Gastrocnemius medialis (tissue), 4 donors: ENCODE data around the gene ZFHX3.

ENCODE experiments used
- POLR2A ChIP-seq, 2 donors: fragments of 450-650 bp; IDR thresholded peaks; one replicate each; pipeline ENCODE4 v1.6.1; 2017; ENCODE audit warnings: antibody characterized with exemption in 2 of 2, mild to moderate bottlenecking in 2 of 2, moderate library complexity in 2 of 2
- TF ChIP-seq, protein P1 (sequence below), 5 experiments: fragments of 450-650 bp in 3 of 5; fragments of 200-600 bp in 2 of 5; sonication (generic) in 2 of 5; IDR thresholded peaks in 4 of 5; conservative IDR thresholded peaks in 1 of 5; 1 replicate in 4 of 5; 2 replicates in 1 of 5; pipeline ENCODE4 v1.5.1; 2016 to 2019; ENCODE audit warnings: antibody characterized with exemption in 5 of 5, mild to moderate bottlenecking in 3 of 5, moderate library complexity in 3 of 5

DNA sequence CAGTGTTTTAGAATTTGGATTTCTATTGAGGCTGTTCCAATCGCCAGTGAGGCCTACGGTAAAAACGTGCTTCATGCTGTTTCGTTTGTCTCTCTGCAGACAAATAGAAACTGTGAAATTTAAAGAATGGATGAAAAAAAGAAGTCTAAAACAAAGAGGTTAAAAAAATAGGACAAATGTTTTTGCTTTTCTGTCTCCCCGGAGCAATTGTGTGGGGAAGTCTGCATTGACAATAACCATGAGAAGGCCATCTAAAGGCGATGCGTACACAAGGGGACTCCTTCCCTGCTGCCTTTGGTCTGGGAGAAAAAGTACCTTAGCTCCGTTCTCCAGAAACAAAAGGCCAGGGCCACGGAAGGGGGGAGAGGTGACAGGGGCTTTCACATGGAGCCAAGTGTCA is 4.6 kb upstream of the ZFHX3 start:
- TF ChIP-seq, protein P1, sequence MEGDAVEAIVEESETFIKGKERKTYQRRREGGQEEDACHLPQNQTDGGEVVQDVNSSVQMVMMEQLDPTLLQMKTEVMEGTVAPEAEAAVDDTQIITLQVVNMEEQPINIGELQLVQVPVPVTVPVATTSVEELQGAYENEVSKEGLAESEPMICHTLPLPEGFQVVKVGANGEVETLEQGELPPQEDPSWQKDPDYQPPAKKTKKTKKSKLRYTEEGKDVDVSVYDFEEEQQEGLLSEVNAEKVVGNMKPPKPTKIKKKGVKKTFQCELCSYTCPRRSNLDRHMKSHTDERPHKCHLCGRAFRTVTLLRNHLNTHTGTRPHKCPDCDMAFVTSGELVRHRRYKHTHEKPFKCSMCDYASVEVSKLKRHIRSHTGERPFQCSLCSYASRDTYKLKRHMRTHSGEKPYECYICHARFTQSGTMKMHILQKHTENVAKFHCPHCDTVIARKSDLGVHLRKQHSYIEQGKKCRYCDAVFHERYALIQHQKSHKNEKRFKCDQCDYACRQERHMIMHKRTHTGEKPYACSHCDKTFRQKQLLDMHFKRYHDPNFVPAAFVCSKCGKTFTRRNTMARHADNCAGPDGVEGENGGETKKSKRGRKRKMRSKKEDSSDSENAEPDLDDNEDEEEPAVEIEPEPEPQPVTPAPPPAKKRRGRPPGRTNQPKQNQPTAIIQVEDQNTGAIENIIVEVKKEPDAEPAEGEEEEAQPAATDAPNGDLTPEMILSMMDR (IDR thresholded peaks at IDR 0.05 in 4 of 5, conservative IDR thresholded peaks at IDR 0.05 in 1 of 5): no peak
- TF ChIP-seq POLR2A (IDR thresholded peaks at IDR 0.05): no peak
